ENCODE data around the gene FBLN2. TPM values are rescaled to one million over a fixed set of nuclear protein-coding genes. Genes with fewer than 3 reads are reported as not detected.

Gene FBLN2
- total RNA-seq, 1 experiment from 2014 or later, result 36.7 TPM

GRCh38 chr3:13681931-13682330 lies 133.0 kb downstream of the FBLN2 start:
- no peaks in the 10 kb centered on the region for H3K4me1 ChIP-seq
- no peak for TF ChIP-seq CTCF (IDR thresholded peaks at IDR 0.05; ENCODE audit: insufficient read depth in 1 of 2, low read depth in 1 of 2, low read length in 1 of 2, severe bottlenecking in 1 of 2, unreplicated experiment in 1 of 2)
- DNase-seq, result no peak
- no peaks in the 10 kb centered on the region for H3K4me1 Mint-ChIP-seq (ENCODE audit: low read depth, unreplicated experiment)
- no TSS peak for BruUV-seq (replicated peaks)
- H3K4me3 Mint-ChIP-seq (ENCODE audit: unreplicated experiment), result no peak overlapping the region
- peaks cover 1% of the 10 kb centered on the region; the same call in 1 of the 2 replicates for H3K27me3 ChIP-seq (replicated peaks; ENCODE audit: control insufficient read depth, insufficient read depth, low read length)
- H3K9me3 ChIP-seq, result no peaks in the 10 kb centered on the region
- no peak overlapping the region for H3K4me3 ChIP-seq (ENCODE audit: low read depth, low read length)
- peaks cover 15% of the 10 kb centered on the region for H3K27me3 Mint-ChIP-seq (ENCODE audit: insufficient read depth, unreplicated experiment)
- no peaks in the 10 kb centered on the region for H3K36me3 Mint-ChIP-seq (ENCODE audit: insufficient read depth, unreplicated experiment)
- no peaks in the 10 kb centered on the region for H3K36me3 ChIP-seq (ENCODE audit: control insufficient read depth, insufficient read depth, low read length)
- CTCF ChIA-PET, result no interaction called here
- no peak overlapping the region for H3K27ac Mint-ChIP-seq (ENCODE audit: unreplicated experiment)
- H3K9me3 Mint-ChIP-seq (ENCODE audit: unreplicated experiment), result no peaks in the 10 kb centered on the region
- POLR2A ChIA-PET, result no interaction called here
- intact Hi-C loops (cut with micrococcal nuclease; ENCODE audit: unreplicated experiment), result no loop called here

- DNase-seq, result no peak
- Mint-ChIP-seq H3K36me3 (ENCODE audit: insufficient read depth, unreplicated experiment) (no peaks in the 10 kb centered on the region), H3K27me3 (ENCODE audit: insufficient read depth, unreplicated experiment) (peaks cover 15% of the 10 kb centered on the region), H3K4me1 (ENCODE audit: low read depth, unreplicated experiment) (no peaks in the 10 kb centered on the region), H3K9me3 (ENCODE audit: unreplicated experiment) (no peaks in the 10 kb centered on the region), H3K4me3 (ENCODE audit: unreplicated experiment) (no peak overlapping the region), H3K27ac (ENCODE audit: unreplicated experiment) (peak overlapping the region; percentile 6)
- H3K4me1 ChIP-seq, result no peaks in the 10 kb centered on the region
- CTCF ChIA-PET, result no interaction called here
- intact Hi-C loops (cut with micrococcal nuclease; ENCODE audit: unreplicated experiment), result no loop called here
- BruUV-seq (replicated peaks), result no TSS peak
- peaks cover 2% of the 10 kb centered on the region for H3K27me3 ChIP-seq (replicated peaks; ENCODE audit: control insufficient read depth, insufficient read depth, low read length)
- no peaks in the 10 kb centered on the region for H3K9me3 ChIP-seq
- H3K4me3 ChIP-seq (ENCODE audit: low read depth, low read length), result no peak overlapping the region
- H3K36me3 ChIP-seq (ENCODE audit: control insufficient read depth, insufficient read depth, low read length), result no peaks in the 10 kb centered on the region
- POLR2A ChIA-PET, result no interaction called here
- no peak for TF ChIP-seq CTCF (IDR thresholded peaks at IDR 0.05; ENCODE audit: insufficient read depth in 1 of 2, low read depth in 1 of 2, low read length in 1 of 2, severe bottlenecking in 1 of 2, unreplicated experiment in 1 of 2)
Measured at GRCh38 chr3:13682331-13683013, 133.5 kb downstream of the FBLN2 start.

GRCh38 chr3:13683288-13683687 lies 134.4 kb downstream of the FBLN2 start:
- Mint-ChIP-seq H3K36me3 (ENCODE audit: insufficient read depth, unreplicated experiment) (no peaks in the 10 kb centered on the region), H3K9me3 (ENCODE audit: unreplicated experiment) (no peaks in the 10 kb centered on the region), H3K4me1 (ENCODE audit: low read depth, unreplicated experiment) (no peaks in the 10 kb centered on the region), H3K27ac (ENCODE audit: unreplicated experiment) (peak overlapping the region; percentile 6), H3K4me3 (ENCODE audit: unreplicated experiment) (no peak overlapping the region), H3K27me3 (ENCODE audit: insufficient read depth, unreplicated experiment) (peaks cover 18% of the 10 kb centered on the region)
- peaks cover 3% of the 10 kb centered on the region for H3K27me3 ChIP-seq (replicated peaks; ENCODE audit: control insufficient read depth, insufficient read depth, low read length)
- intact Hi-C loops (cut with micrococcal nuclease; ENCODE audit: unreplicated experiment), result no loop called here
- BruUV-seq (replicated peaks), result no TSS peak
- H3K4me1 ChIP-seq, result no peaks in the 10 kb centered on the region
- no peak for TF ChIP-seq CTCF (IDR thresholded peaks at IDR 0.05; ENCODE audit: insufficient read depth in 1 of 2, low read depth in 1 of 2, low read length in 1 of 2, severe bottlenecking in 1 of 2, unreplicated experiment in 1 of 2)
- DNase-seq, result no peak
- ChIA-PET CTCF (no interaction called here), POLR2A (no interaction called here)
- H3K4me3 ChIP-seq (ENCODE audit: low read depth, low read length), result no peak overlapping the region
- H3K9me3 ChIP-seq, result no peaks in the 10 kb centered on the region
- H3K36me3 ChIP-seq (ENCODE audit: control insufficient read depth, insufficient read depth, low read length), result no peaks in the 10 kb centered on the region
